Naive thymus-derived CD8-positive, alpha-beta T cell (primary cell): Measurements from ENCODE around the gene TNS1. TPM values are rescaled to one million over a fixed set of nuclear protein-coding genes. Genes with fewer than 3 reads are reported as not detected.

Experiments
- ATAC-seq, 2 donors: fragments of 150-1000 bp; cut with Tn5 transposase in 1 of 2; sonication (Bioruptor Pico), chemical (Tn5 transposase) in 1 of 2; 1 replicate in 1 of 2; 2 replicates in 1 of 2; pipeline ENCODE4 v1.10.0; 2021; ENCODE audit warnings: mild to moderate bottlenecking in 2 of 2, moderate library complexity in 2 of 2
- POLR2A ChIA-PET: fragments of 350-600 bp; sonication (Branson Sonifier 250); formaldehyde crosslinking; loops from one replicate; lab custom pipeline; 2021; ENCODE audit warnings: antibody characterized with exemption; lab: Charles Lee
- DNase-seq, 10 donors: peaks; one replicate each; pipeline versions ENCODE4 v3.0.0 to v3.0.0-alpha.2; 2020 to 2022
- H3K27ac Mint-ChIP-seq, 10 donors: one replicate each; pipeline ENCODE4 v1.8.0; 2020 to 2022; ENCODE audit warnings: mild to moderate bottlenecking in 10 of 10, mixed read lengths in 10 of 10, moderate library complexity in 4 of 10, inconsistent platforms in 1 of 10
- H3K27me3 Mint-ChIP-seq, 5 donors: one replicate each; pipeline ENCODE4 v1.8.0; 2021 to 2022; ENCODE audit warnings: mixed read lengths in 5 of 5
- H3K36me3 Mint-ChIP-seq, 3 donors: one replicate each; pipeline ENCODE4 v1.8.0; 2020 to 2022; ENCODE audit warnings: mixed read lengths in 3 of 3, mild to moderate bottlenecking in 2 of 3, inconsistent platforms in 1 of 3
- H3K4me1 Mint-ChIP-seq, 4 donors: one replicate each; pipeline ENCODE4 v1.8.0; 2021 to 2022; ENCODE audit warnings: mixed read lengths in 4 of 4
- H3K4me3 Mint-ChIP-seq, 10 donors: one replicate each; pipeline ENCODE4 v1.8.0; 2020 to 2022; ENCODE audit warnings: mild to moderate bottlenecking in 10 of 10, mixed read lengths in 10 of 10, moderate library complexity in 6 of 10, inconsistent platforms in 1 of 10
- H3K9me3 Mint-ChIP-seq, 9 donors: one replicate each; pipeline ENCODE4 v1.8.0; 2020 to 2022; ENCODE audit warnings: mixed read lengths in 9 of 9, mild to moderate bottlenecking in 3 of 9, inconsistent platforms in 1 of 9, moderate library complexity in 1 of 9
- polyA plus RNA-seq, 3 donors: library from polyadenylated mRNA; unstranded; fragments of 300-500 nt; fragmentation: Illumina TruSeq; gene quantifications; one replicate each; pipeline ENCODE4 v1.2.3, GENCODE V29; 2021
- total RNA-seq, 8 experiments: library from RNA in 2 of 8; stranded (reverse) in 2 of 8; gene quantifications; one replicate each; pipeline ENCODE4 v1.2.3 and lab custom pipeline; 2021 to 2026

Gene TNS1
- total and polyA plus RNA-seq, 5 experiments from 2014 or later: 0.21 to 0.47 TPM; not detected in 3

DNA sequence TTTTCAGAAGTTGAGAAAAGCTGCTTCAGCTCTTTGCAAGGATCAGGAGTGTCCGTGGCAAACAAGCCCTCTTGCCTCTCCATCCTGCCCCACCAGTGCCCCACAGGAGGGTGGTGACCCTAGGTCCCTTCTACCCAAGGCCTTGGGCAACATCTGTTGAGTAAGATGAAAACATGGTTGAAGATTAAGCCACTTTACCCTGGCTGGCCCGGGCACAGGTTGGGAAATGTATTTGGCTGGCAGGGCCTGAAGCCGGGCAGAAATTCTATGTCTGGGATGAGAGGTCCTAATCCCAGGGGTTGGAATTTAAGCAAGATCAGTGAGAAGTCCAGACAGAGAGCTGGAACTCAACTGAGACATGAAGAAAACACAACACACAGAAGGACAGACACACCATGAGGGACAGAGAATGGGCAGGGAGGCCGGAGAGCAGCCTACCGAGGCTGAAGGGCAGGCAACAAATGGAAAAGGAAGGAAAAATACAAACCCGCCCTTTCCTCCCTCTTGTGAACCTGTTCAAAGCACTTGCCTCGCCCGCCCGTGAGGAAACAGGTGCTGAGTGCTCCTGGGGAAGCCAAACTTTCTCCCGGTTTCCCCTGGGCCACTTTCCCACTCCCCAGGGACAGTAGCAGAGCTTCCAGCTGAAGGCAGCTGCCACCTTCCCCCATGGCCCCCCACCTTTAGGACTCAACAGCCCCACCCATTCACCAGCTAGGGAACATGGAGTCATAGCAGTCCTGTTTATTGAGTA, 86.1 kb downstream of the TNS1 start:
- no peak for DNase-seq
- no peak for ATAC-seq
- H3K36me3 Mint-ChIP-seq: no peaks in the 10 kb centered on the region
- POLR2A ChIA-PET: interaction anchor here (0.5 kb wide), 1 partner anchor 58 kb away, joined by 4 read pairs; no protein-coding TSS in a partner anchor
- no peak overlapping the region for H3K27ac Mint-ChIP-seq
- H3K27me3 Mint-ChIP-seq: peaks cover 1 to 7% (median 4%) of the 10 kb centered on the region in 5 donors
- H3K4me3 Mint-ChIP-seq: no peak overlapping the region
- H3K9me3 Mint-ChIP-seq: no peaks in the 10 kb centered on the region
- H3K4me1 Mint-ChIP-seq: peaks cover 0 to 5% (median 0%) of the 10 kb centered on the region in 4 donors

DNA sequence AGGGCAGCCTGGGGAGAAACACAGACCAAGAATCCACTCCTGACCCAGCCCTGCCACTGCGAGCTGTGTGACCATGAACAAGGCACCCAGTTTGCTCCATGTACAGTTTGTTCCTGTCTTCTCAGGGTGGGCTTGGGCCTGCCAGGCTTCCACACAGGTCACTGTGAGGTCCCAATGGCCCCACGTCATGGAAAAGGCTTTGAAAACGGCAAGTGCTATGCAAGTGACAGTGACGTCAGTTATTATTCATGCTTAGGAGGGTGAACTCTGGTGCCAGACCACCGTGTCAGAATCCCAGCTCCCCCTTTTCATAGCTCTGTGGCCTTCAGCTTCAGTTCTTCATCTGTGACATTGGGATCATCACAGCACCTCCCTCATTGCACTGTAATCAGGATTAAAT, 87.1 kb downstream of the TNS1 start:
- ATAC-seq (no peak), DNase-seq (no peak)
- Mint-ChIP-seq H3K9me3 (no peaks in the 10 kb centered on the region), H3K36me3 (no peaks in the 10 kb centered on the region), H3K27me3 (peaks cover 1 to 7% (median 4%) of the 10 kb centered on the region in 5 donors), H3K27ac (no peak overlapping the region), H3K4me3 (no peak overlapping the region), H3K4me1 (peaks cover 0 to 5% (median 0%) of the 10 kb centered on the region in 4 donors)
- POLR2A ChIA-PET: no interaction called here

DNA sequence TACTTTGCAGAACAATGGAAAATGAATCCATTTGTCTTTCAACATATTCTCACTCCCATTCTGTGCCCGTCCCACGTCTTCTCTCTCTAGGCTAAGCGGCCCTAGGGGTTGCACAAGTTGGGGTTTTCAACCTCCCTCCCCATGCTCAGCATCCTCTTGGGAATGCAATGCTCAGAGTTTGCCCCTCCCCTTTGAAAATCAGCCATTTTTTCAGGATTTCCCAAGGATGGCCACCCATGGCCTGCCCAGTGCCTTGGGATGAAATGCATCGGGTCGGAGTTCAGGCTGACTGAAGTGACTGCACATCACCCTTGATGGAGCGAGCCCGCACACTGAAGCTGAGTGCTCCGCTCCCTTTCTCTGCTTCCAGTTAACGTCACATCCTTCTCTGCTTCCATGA, 87.9 kb downstream of the TNS1 start:
- Mint-ChIP-seq H3K9me3 (no peaks in the 10 kb centered on the region), H3K4me3 (no peak overlapping the region), H3K36me3 (no peaks in the 10 kb centered on the region), H3K4me1 (peaks cover 0 to 5% (median 0%) of the 10 kb centered on the region in 4 donors), H3K27me3 (peaks cover 1 to 7% (median 4%) of the 10 kb centered on the region in 5 donors), H3K27ac (no peak overlapping the region)
- POLR2A ChIA-PET: no interaction called here
- no peak for DNase-seq
- no peak for ATAC-seq

DNA sequence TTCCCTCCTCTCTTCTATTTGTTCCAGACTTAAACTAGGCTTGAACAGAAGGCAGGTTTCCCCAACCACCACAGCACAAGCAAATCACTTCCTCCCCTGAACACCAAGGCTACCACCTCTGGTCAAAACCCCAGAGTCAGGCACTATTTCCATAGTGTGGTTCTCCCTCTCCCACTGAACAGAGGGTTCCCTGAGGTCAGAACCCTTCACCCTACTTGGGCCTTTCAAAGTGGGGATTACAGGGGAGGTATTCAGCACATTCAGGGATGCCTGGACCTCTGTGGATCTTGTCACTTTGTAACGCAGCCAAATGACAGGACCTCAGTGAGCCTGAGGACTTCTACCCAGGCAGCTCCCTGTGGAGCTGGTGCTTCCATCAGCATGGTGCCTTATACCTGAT, 88.7 kb downstream of the TNS1 start:
- no peak for ATAC-seq
- POLR2A ChIA-PET: no interaction called here
- peaks cover 1 to 7% (median 4%) of the 10 kb centered on the region in 5 donors for H3K27me3 Mint-ChIP-seq

DNA sequence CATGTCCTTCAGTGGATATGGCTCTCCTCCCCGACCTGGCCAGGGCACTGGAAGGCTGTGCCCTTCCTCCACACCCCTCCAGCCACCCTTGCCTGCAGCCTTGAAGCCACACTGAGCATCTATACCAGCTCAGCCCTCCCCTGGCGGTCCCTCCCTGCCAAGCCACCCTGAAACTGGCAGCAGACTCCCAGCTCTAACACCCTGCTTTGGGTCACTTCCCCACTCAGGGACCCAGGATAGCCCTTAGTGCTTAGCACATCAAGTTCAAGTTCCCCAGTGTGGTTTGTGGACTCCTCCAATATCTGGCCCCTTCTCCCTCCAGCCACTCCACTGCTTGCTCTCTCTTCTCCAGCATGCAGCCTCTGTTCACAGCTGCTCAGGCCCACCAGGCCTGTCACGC, 89.4 kb downstream of the TNS1 start:
- peaks cover 1 to 7% (median 4%) of the 10 kb centered on the region in 5 donors for H3K27me3 Mint-ChIP-seq
- no peaks in the 10 kb centered on the region for H3K9me3 Mint-ChIP-seq
- H3K4me1 Mint-ChIP-seq: peaks cover 0 to 5% (median 0%) of the 10 kb centered on the region in 4 donors
- ATAC-seq: no peak
- POLR2A ChIA-PET: no interaction called here
- no peak overlapping the region for H3K4me3 Mint-ChIP-seq
- no peak for DNase-seq
- no peak overlapping the region for H3K27ac Mint-ChIP-seq
- no peaks in the 10 kb centered on the region for H3K36me3 Mint-ChIP-seq

More for the DNA sequence above, 88.7 kb downstream of the TNS1 start:
- no peaks in the 10 kb centered on the region for H3K36me3 Mint-ChIP-seq
- peaks cover 0 to 5% (median 0%) of the 10 kb centered on the region in 4 donors for H3K4me1 Mint-ChIP-seq
- no peak for DNase-seq
- no peak overlapping the region for H3K27ac Mint-ChIP-seq
- H3K4me3 Mint-ChIP-seq: no peak overlapping the region
- no peaks in the 10 kb centered on the region for H3K9me3 Mint-ChIP-seq

DNA sequence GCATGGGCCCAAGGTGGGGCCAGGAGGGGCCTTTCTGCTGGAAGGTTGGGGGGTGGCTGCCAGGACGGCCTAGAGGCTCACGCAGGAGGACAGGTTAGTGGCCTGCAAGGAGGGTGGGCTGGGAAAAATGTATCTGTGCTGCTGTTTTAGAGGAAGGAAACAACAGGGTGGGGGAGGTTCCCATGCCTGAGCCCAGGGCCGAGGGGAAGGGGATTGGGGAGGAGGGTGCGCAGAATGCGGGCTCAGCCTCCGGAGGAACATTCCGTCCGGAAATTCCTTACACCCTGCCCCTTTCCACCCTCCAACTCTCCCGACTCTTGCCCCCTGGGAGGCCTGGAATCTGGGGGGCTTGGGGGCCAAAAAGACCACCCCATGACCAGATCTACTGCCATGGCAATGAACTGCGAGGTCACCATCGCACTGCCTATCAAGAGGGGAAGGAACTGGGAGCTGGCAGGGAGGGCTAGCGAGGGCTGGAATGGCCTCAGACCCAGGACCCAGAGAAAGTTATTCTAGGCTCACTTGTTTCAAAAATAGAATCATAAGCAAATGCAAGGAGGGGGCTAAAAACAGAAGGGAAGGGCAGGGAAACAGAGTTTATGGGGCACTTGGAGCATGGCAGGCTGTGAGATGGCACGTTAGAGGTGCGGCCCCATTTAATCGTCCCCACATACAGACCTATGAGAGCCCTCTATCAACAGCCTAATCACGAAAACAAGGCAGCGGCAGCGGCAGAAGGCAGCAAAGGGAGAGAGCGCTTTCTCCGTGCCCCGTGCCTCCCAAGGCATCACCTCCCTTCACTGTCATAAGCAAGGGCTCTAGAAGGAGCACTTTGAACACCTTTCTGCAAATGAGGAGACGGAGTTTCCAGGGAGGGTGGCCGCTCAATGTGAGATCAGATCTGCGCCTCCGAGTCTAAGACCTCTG, 90.4 kb downstream of the TNS1 start:
- Mint-ChIP-seq H3K4me1 (peaks cover 0 to 5% (median 0%) of the 10 kb centered on the region in 4 donors), H3K4me3 (no peak overlapping the region)
- POLR2A ChIA-PET: no interaction called here

DNA sequence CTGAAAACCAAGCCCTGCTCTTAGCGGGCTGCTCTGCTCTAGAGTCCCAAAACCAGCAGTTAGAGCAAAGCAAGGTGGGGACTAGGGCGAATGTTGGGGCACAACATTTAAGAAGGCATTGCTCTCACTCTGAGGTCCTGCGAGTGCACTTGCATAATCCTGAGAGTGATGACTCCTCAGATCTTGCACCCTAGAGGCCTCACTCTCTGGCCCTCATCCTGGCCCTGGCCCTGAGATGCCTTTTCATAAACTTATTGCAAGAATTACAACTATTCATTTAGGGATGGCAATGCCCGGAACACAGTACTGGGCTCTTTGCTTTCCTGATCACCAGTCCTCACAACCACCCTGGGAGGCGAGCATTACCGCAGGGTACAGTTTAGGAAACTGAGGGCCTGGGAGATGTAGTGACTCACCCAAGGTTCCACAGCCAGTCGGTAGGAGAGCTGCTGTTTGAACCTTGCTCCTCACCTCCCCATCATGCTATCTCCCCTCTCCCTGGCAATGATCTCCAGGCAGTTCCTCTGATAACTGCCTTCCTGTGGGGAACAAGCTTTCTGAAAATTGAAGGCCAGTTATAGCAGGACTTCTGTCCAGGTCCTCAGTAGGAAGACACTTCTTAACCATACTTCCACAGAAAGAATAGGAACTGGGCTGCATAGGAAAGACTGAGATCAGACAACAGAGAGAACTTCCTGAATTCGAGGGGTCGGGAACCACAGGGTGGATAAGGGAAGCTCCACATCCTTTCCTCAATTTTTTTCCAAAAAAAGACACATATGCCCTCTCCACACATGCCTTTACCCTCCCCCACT, 91.3 kb downstream of the TNS1 start:
- Mint-ChIP-seq H3K9me3 (no peaks in the 10 kb centered on the region), H3K27me3 (peaks cover 1 to 26% (median 15%) of the 10 kb centered on the region in 5 donors), H3K4me3 (no peak overlapping the region), H3K36me3 (no peaks in the 10 kb centered on the region), H3K27ac (no peak overlapping the region), H3K4me1 (peaks cover 0 to 7% (median 1%) of the 10 kb centered on the region in 4 donors)
- ATAC-seq (no peak), DNase-seq (no peak)
- POLR2A ChIA-PET: no interaction called here

More for the DNA sequence above, 90.4 kb downstream of the TNS1 start:
- no peak for DNase-seq
- no peak for ATAC-seq
- Mint-ChIP-seq H3K36me3 (no peaks in the 10 kb centered on the region), H3K9me3 (no peaks in the 10 kb centered on the region), H3K27me3 (peaks cover 2 to 17% (median 12%) of the 10 kb centered on the region in 5 donors), H3K27ac (peak overlapping the region in 1 of 10 donors; percentile 14)

DNA sequence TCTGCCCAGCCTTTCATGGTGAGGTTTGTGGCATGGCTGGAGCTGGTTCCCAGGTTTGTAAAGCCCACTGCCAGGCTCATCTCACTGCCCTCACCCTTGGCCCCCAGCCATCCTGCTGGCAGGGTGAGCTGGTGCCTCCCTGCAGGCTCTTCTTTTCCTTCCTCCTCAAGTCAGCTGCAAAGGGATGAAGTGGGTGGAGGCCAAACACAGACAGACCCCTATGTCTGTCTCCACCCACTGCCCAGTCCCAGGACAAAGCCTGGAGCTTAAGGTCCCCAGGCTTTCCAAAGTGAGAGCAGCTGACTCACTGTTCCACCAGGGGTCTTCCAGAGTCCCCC, 92.0 kb downstream of the TNS1 start:
- POLR2A ChIA-PET: no interaction called here
- no peak overlapping the region for H3K4me3 Mint-ChIP-seq
- H3K9me3 Mint-ChIP-seq: no peaks in the 10 kb centered on the region
- H3K27ac Mint-ChIP-seq: no peak overlapping the region
- ATAC-seq (no peak), DNase-seq (no peak)
- peaks cover 3 to 29% (median 16%) of the 10 kb centered on the region in 5 donors for H3K27me3 Mint-ChIP-seq
- H3K4me1 Mint-ChIP-seq: peaks cover 0 to 12% (median 7%) of the 10 kb centered on the region in 4 donors
- no peaks in the 10 kb centered on the region for H3K36me3 Mint-ChIP-seq

DNA sequence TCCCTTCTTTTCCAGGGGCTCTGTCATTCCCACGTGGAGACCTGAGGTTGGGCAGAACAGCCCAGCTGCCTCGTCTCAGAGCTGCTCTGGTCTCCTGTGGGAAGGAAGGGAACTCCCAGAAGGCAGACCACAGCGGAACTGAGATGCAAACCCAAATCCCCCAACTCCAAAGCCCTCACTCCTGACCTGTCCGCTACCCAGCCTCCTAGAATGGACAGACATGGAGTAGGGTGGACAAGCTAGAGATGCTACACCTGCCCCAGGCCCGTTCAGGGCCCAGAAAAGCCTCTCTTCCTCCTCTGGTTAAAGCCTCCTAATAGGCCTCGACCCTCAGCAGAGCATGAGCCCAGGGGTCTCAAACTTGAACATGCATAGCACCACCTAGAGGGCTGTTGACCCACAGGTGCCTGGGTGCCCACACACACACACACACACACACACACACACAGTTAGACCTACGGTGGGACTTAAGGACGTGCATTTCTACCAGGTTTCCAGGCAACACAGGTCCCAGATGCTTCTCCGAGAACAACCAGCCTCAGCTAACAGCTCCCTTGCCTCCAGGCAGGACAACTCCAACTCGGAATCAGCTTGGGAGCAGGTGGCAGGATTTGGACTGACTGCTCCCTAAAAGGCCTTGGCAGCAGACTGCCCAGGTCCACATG, 93.5 kb downstream of the TNS1 start:
- ATAC-seq (no peak), DNase-seq (no peak)
- POLR2A ChIA-PET: no interaction called here
- Mint-ChIP-seq H3K27ac (peak overlapping the region in 1 of 10 donors; percentile 73), H3K27me3 (peaks cover 6 to 38% (median 19%) of the 10 kb centered on the region in 5 donors), H3K36me3 (no peaks in the 10 kb centered on the region), H3K4me3 (no peak overlapping the region), H3K9me3 (no peaks in the 10 kb centered on the region), H3K4me1 (peaks cover 0 to 23% (median 18%) of the 10 kb centered on the region in 4 donors)

DNA sequence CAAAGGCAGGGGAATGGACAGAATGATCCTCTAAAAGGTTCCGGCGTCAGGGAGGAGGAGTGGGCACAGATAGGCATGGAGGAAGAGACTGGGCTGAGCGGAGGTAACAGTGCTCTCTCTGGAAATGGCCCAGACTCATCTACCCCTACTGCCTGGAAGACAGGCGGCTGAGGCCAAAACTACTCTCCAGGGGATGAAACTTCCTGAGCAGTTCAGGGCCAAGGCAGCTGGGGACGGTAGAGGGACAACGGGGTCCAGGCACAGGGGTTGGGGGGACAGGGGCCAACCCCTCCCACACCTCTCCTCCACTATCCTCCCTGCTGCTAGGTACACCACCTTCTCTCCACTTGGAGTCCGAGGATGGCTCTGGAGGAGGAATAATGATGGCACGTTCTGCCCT, 94.3 kb downstream of the TNS1 start:
- ATAC-seq: no peak
- H3K4me1 Mint-ChIP-seq: peaks cover 0 to 22% (median 17%) of the 10 kb centered on the region in 4 donors
- DNase-seq: no peak
- peaks cover 6 to 44% (median 21%) of the 10 kb centered on the region in 5 donors for H3K27me3 Mint-ChIP-seq
- no peaks in the 10 kb centered on the region for H3K36me3 Mint-ChIP-seq
- POLR2A ChIA-PET: no interaction called here
- H3K4me3 Mint-ChIP-seq: no peak overlapping the region
- H3K9me3 Mint-ChIP-seq: no peaks in the 10 kb centered on the region
- H3K27ac Mint-ChIP-seq: peak overlapping the region in 1 of 10 donors; percentile 14

DNA sequence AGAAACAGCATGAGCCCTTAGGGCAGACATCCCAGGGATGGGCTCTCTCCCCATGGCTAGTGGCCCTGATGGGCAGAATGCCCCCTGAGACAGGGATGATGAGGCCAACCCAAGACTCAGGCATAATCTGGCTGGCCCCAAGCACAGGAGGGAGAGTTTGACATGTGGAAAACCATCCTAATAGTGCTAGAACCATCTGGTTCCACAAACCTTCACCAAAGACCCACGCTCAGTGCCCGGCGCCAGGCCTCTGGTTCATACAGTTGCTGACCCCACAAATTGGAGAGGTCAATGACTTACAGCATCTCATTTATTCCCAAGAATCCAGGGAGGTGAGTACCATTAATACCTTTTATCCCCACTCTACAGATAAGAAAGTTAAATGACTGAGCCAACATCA, 95.5 kb downstream of the TNS1 start:
- Mint-ChIP-seq H3K27ac (no peak overlapping the region), H3K4me1 (peaks cover 2 to 31% (median 21%) of the 10 kb centered on the region in 4 donors), H3K27me3 (peaks cover 7 to 51% (median 25%) of the 10 kb centered on the region in 5 donors), H3K4me3 (no peak overlapping the region), H3K36me3 (no peaks in the 10 kb centered on the region), H3K9me3 (no peaks in the 10 kb centered on the region)
- DNase-seq (no peak), ATAC-seq (no peak)
- POLR2A ChIA-PET: no interaction called here

DNA sequence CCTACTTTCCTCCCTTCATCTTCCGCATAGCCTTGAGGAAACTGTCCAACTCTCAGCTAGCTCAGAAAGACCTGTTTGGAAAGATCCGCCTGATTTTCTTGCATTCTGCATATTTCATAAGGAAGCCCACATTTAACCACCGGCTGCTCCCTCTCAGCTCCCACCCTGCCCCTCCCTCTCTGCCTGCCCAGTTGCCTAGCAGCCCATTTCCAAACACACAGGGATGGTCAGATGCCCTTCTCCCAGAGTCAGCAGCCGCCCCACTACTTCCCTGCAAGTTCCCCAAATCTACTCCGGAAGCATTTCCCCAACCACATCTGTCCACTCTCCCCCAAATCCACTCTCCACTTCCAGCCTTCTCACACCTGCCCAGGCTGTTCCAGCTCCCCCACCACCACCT, 96.0 kb downstream of the TNS1 start:
- ATAC-seq (no peak), DNase-seq (no peak)
- Mint-ChIP-seq H3K4me3 (no peak overlapping the region), H3K4me1 (peaks cover 2 to 33% (median 21%) of the 10 kb centered on the region in 4 donors), H3K36me3 (no peaks in the 10 kb centered on the region), H3K9me3 (no peaks in the 10 kb centered on the region), H3K27me3 (peaks cover 7 to 51% (median 25%) of the 10 kb centered on the region in 5 donors), H3K27ac (no peak overlapping the region)
- POLR2A ChIA-PET: no interaction called here
